Uterus (tissue), 4 donors: ENCODE measurements around the gene CDK11A. TPM values are rescaled to one million over a fixed set of nuclear protein-coding genes. Genes with fewer than 3 reads are reported as not detected.

ENCODE experiments used
- DNase-seq, 2 donors: peaks; one replicate each; pipeline ENCODE4 v3.0.0-alpha.2; 2019 to 2020
- H3K27ac ChIP-seq, 2 donors: fragments of 200-600 bp; sonication (generic); 1 replicate in 1 of 2; 2 replicates in 1 of 2; pipeline ENCODE4 v1.5.1; 2016 to 2018
- H3K27me3 ChIP-seq, 2 donors: fragments of 200-600 bp; sonication (generic); one replicate each; pipeline ENCODE4 v1.5.1; 2018 to 2019; ENCODE audit warnings: control low read depth in 1 of 2
- H3K36me3 ChIP-seq, 2 donors: fragments of 200-600 bp; sonication (generic); one replicate each; pipeline ENCODE4 v1.5.1; 2019; ENCODE audit warnings: control low read depth in 1 of 2
- H3K4me1 ChIP-seq, 2 donors: fragments of 200-600 bp; sonication (generic); one replicate each; pipeline ENCODE4 v1.5.1; 2018 to 2019; ENCODE audit warnings: control low read depth in 1 of 2
- H3K4me3 ChIP-seq, 2 donors: fragments of 200-600 bp; sonication (generic); 1 replicate in 1 of 2; 2 replicates in 1 of 2; pipeline ENCODE4 v1.5.1; 2018 to 2019; ENCODE audit warnings: mild to moderate bottlenecking in 1 of 2
- H3K9me3 ChIP-seq, 2 donors: fragments of 200-600 bp; sonication (generic); one replicate each; pipeline ENCODE4 v1.5.1; 2019; ENCODE audit warnings: control low read depth in 1 of 2
- CTCF ChIP-seq, 4 experiments: fragments of 200-600 bp in 2 of 4; fragments of 450-650 bp in 2 of 4; sonication (generic) in 2 of 4; IDR thresholded peaks; one replicate each; pipeline ENCODE4 v1.5.1; 2016 to 2019; ENCODE audit warnings: antibody characterized with exemption in 4 of 4, mild to moderate bottlenecking in 2 of 4, moderate library complexity in 1 of 4
- POLR2A ChIP-seq, 2 donors: fragments of 450-650 bp; IDR thresholded peaks; one replicate each; pipeline ENCODE4 v1.6.1; 2016; ENCODE audit warnings: antibody characterized with exemption in 2 of 2, mild to moderate bottlenecking in 1 of 2, moderate library complexity in 1 of 2
- intact Hi-C: fragments of 100-400 bp; cut with DNase I; formaldehyde crosslinking; loops from one replicate; pipeline ENCODE4 v1.15.1; 2023; ENCODE audit warnings: low total_unique reads
- total RNA-seq, 4 donors: library from RNA; depleted of rRNA in 3 of 4; stranded (reverse); fragments of >200 nt in 3 of 4; gene quantifications; one replicate each; pipeline versions ENCODE4 v1.1.0 to v1.2.4, GENCODE V29; 2014 to 2023
- donor health status: DM: yes; HTN: yes; CAD: no.

Gene CDK11A
- total RNA-seq, 4 donors from 2014 or later: 1.8 to 60.0 (median 7.5) TPM

- no peak overlapping the region for H3K4me3 ChIP-seq
- H3K4me1 ChIP-seq: no peaks in the 10 kb centered on the region
- no peak for TF ChIP-seq POLR2A (IDR thresholded peaks at IDR 0.05)
- TF ChIP-seq CTCF (IDR thresholded peaks at IDR 0.05): no peak
- no peaks in the 10 kb centered on the region for H3K36me3 ChIP-seq
- H3K27ac ChIP-seq: no peak overlapping the region
- intact Hi-C loops: no loop called here
- H3K27me3 ChIP-seq: no peaks in the 10 kb centered on the region
- no peak for DNase-seq
- no peaks in the 10 kb centered on the region for H3K9me3 ChIP-seq
Measured at GRCh38 chr1:1764876-1765470, 40.8 kb upstream of the CDK11A start.

GRCh38 chr1:1763657-1764621, 39.8 kb upstream of the CDK11A start:
- Histone ChIP-seq H3K9me3 (no peaks in the 10 kb centered on the region), H3K36me3 (no peaks in the 10 kb centered on the region), H3K27ac (no peak overlapping the region), H3K4me1 (no peaks in the 10 kb centered on the region), H3K4me3 (no peak overlapping the region), H3K27me3 (no peaks in the 10 kb centered on the region)
- DNase-seq: no peak
- TF ChIP-seq CTCF (IDR thresholded peaks at IDR 0.05) (no peak), POLR2A (IDR thresholded peaks at IDR 0.05) (no peak)
- intact Hi-C loops: no loop called here

- no peak overlapping the region for H3K4me3 ChIP-seq
- no peaks in the 10 kb centered on the region for H3K36me3 ChIP-seq
- no peak overlapping the region for H3K27ac ChIP-seq
- intact Hi-C loops: no loop called here
- DNase-seq: no peak
- no peaks in the 10 kb centered on the region for H3K27me3 ChIP-seq
- H3K9me3 ChIP-seq: no peaks in the 10 kb centered on the region
- TF ChIP-seq POLR2A (IDR thresholded peaks at IDR 0.05) (no peak), CTCF (IDR thresholded peaks at IDR 0.05) (no peak)
- no peaks in the 10 kb centered on the region for H3K4me1 ChIP-seq
Measured at GRCh38 chr1:1761504-1762376, 37.6 kb upstream of the CDK11A start.

- Histone ChIP-seq H3K4me1 (no peaks in the 10 kb centered on the region), H3K4me3 (no peak overlapping the region), H3K9me3 (no peaks in the 10 kb centered on the region), H3K27me3 (no peaks in the 10 kb centered on the region), H3K27ac (no peak overlapping the region), H3K36me3 (no peaks in the 10 kb centered on the region)
- no peak for DNase-seq
- intact Hi-C loops: no loop called here
- TF ChIP-seq CTCF (IDR thresholded peaks at IDR 0.05) (no peak), POLR2A (IDR thresholded peaks at IDR 0.05) (no peak)
Measured at GRCh38 chr1:1760715-1761114, 36.6 kb upstream of the CDK11A start.
